A549 (cell line): ENCODE data around the gene UST. TPM values are rescaled to one million over a fixed set of nuclear protein-coding genes. Genes with fewer than 3 reads are reported as not detected.

ENCODE experiments used
- ATAC-seq, 2 experiments: fragments of 200-7000 bp in 1 of 2; fragments of >200 bp in 1 of 2; cut with Nextera tagmentation in 1 of 2; cut with Tn5 transposase in 1 of 2; 3 replicates each; pipeline versions ENCODE4 v1.8.0 to v1.9.1; 2018 to 2020; ENCODE audit warnings: mild to moderate bottlenecking in 1 of 2, moderate library complexity in 1 of 2
- CTCF ChIA-PET: fragments of 300-600 bp; sonication (Branson Sonifier 250); formaldehyde crosslinking; extraction: SDS; loops from one replicate; lab custom pipeline; 2021; ENCODE audit warnings: antibody characterized with exemption, inconsistent platforms; lab: Yijun Ruan, JAX
- POLR2A ChIA-PET: fragments of 350-600 bp; formaldehyde crosslinking; extraction: SDS; loops from one replicate; lab custom pipeline; 2021; ENCODE audit warnings: antibody characterized with exemption, inconsistent platforms; lab: Yijun Ruan, JAX
- DNase-seq, 2 experiments: peaks; one replicate each; pipeline versions ENCODE4 v3.0.0 to v3.0.0-alpha.2; 2011 to 2016; ENCODE audit warnings: low read depth in 1 of 2, low spot score in 1 of 2
- FAIRE-seq: peaks from 2 replicates; lab custom pipeline; 2011; peaks lifted over from hg19 to GRCh38; lab: Jason Lieb, UNC
- H3K27ac ChIP-seq, 2 experiments: fragments of >200 bp; sonication (Bioruptor Twin); formaldehyde crosslinking; 3 replicates each; pipeline ENCODE4 v1.5.1; 2016 to 2017
- H3K4me1 ChIP-seq: fragments of >200 bp; sonication (Bioruptor Twin); formaldehyde crosslinking; 3 replicates; pipeline ENCODE4 v1.6.1; 2016
- H3K4me2 ChIP-seq: fragments of >200 bp; sonication (Bioruptor Twin); formaldehyde crosslinking; 3 replicates; pipeline ENCODE4 v1.6.1; 2016
- H3K4me3 ChIP-seq: fragments of >200 bp; sonication (Bioruptor Twin); formaldehyde crosslinking; 3 replicates; pipeline ENCODE4 v1.5.1; 2016
- H3K9me3 ChIP-seq: fragments of >200 bp; sonication (Bioruptor Twin); formaldehyde crosslinking; 3 replicates; pipeline ENCODE4 v1.6.1; 2016
- CBX2 ChIP-seq: fragments of 200-600 bp; sonication (generic); IDR thresholded peaks from 2 replicates; pipeline ENCODE4 v1.6.1; 2016; ENCODE audit warnings: low read depth, mild to moderate bottlenecking, borderline replicate concordance
- CEBPB ChIP-seq, 2 experiments: fragments of >200 bp in 1 of 2; sonication (Bioruptor Twin) in 1 of 2; formaldehyde crosslinking in 1 of 2; IDR thresholded peaks; 2 replicates each; pipeline ENCODE4 v1.6.1; 2012 to 2016
- CHD2 ChIP-seq: fragments of 150-350 bp; IDR thresholded peaks from 2 replicates; pipeline ENCODE4 v1.6.1; 2014; ENCODE audit warnings: low read length; ENCODE audit not compliant: partially characterized antibody
- EHMT2 ChIP-seq: fragments of 200-600 bp; sonication (generic); IDR thresholded peaks from 2 replicates; pipeline ENCODE4 v1.6.1; 2016; ENCODE audit warnings: antibody characterized with exemption, low read depth, mild to moderate bottlenecking, moderate library complexity
- ELK1 ChIP-seq: fragments of 150-350 bp; IDR thresholded peaks from 2 replicates; pipeline ENCODE4 v1.6.1; 2014; ENCODE audit warnings: low read depth, mild to moderate bottlenecking, low read length
- ESRRA ChIP-seq: fragments of 150-350 bp; IDR thresholded peaks from 2 replicates; pipeline ENCODE4 v1.6.1; 2014; ENCODE audit warnings: mild to moderate bottlenecking, low read length, borderline replicate concordance
- FOSB ChIP-seq: fragments of 250-450 bp; sonication (Bioruptor Pico); IDR thresholded peaks from 2 replicates; pipeline ENCODE4 v1.5.0; 2020; ENCODE audit warnings: mild to moderate bottlenecking, moderate library complexity
- GATA3 ChIP-seq: IDR thresholded peaks from 2 replicates; pipeline ENCODE4 v1.6.1; 2012; ENCODE audit warnings: borderline replicate concordance
- HES2 ChIP-seq: fragments of >200 bp; sonication (Bioruptor Twin); formaldehyde crosslinking; IDR thresholded peaks from 2 replicates; pipeline ENCODE4 v1.6.1; 2016
- JUNB ChIP-seq: fragments of >200 bp; sonication (Bioruptor Twin); formaldehyde crosslinking; IDR thresholded peaks from 2 replicates; pipeline ENCODE4 v1.6.1; 2016
- MAFK ChIP-seq: fragments of 450-650 bp; IDR thresholded peaks from 2 replicates; pipeline ENCODE4 v1.6.1; 2014; ENCODE audit not compliant: partially characterized antibody
- NFE2L2 ChIP-seq: fragments of 150-350 bp; conservative IDR thresholded peaks from 2 replicates; pipeline ENCODE4 v1.6.1; 2014; ENCODE audit warnings: low read length
- NPAS2 ChIP-seq: fragments of 250-450 bp; sonication (Bioruptor Pico); IDR thresholded peaks from 2 replicates; pipeline ENCODE4 v1.8.0; 2022; ENCODE audit warnings: mild to moderate bottlenecking, moderate library complexity, borderline replicate concordance
- PBX3 ChIP-seq: IDR thresholded peaks from 2 replicates; pipeline ENCODE4 v1.6.1; 2012
- POLR2AphosphoS2 ChIP-seq: conservative IDR thresholded peaks from 2 replicates; pipeline ENCODE4 v1.6.1; 2012; ENCODE audit warnings: low read length, improper control_type of control experiment, inconsistent platforms
- RAD21 ChIP-seq, 2 experiments: fragments of >200 bp in 1 of 2; sonication (Bioruptor Twin) in 1 of 2; formaldehyde crosslinking in 1 of 2; IDR thresholded peaks in 1 of 2; conservative IDR thresholded peaks in 1 of 2; 2 replicates in 1 of 2; 3 replicates in 1 of 2; pipeline ENCODE4 v1.6.1; 2012 to 2018; ENCODE audit warnings: inconsistent platforms in 1 of 2
- RNF2 ChIP-seq: fragments of 200-600 bp; sonication (generic); IDR thresholded peaks from 2 replicates; pipeline ENCODE4 v1.6.1; 2016; ENCODE audit warnings: low read depth, mild to moderate bottlenecking, antibody characterized with exemption, moderate library complexity, borderline replicate concordance
- TP53 ChIP-seq: fragments of 250-450 bp; sonication (Bioruptor Pico); IDR thresholded peaks from 2 replicates; pipeline ENCODE4 v1.5.0; 2021; ENCODE audit warnings: mild to moderate bottlenecking, moderate library complexity
- ZFP36 ChIP-seq: fragments of 450-650 bp; IDR thresholded peaks from 2 replicates; pipeline ENCODE4 v1.6.1; 2014; ENCODE audit warnings: borderline replicate concordance; ENCODE audit not compliant: partially characterized antibody
- ZNF302 ChIP-seq: fragments of 250-450 bp; sonication (Bioruptor Pico); IDR thresholded peaks from 2 replicates; pipeline ENCODE4 v1.9.0; 2021; ENCODE audit warnings: inconsistent platforms, mild to moderate bottlenecking, moderate library complexity
- WGBS: methylation state at CpG from one replicate; pipeline ENCODE4 v1.1.6; 2017; ENCODE audit errors: missing lambda C conversion rate; 5-methylcytosine and 5-hydroxymethylcytosine counted together
- polyA plus RNA-seq, 4 experiments: library from polyadenylated mRNA; depleted of rRNA in 3 of 4; stranded (reverse); fragments of >200 nt; fragmentation: RNase III in 1 of 4; extraction: RNeasy Plus Mini Kit Qiagen cat#74134 plus additional on column Dnase treatment in 1 of 4; gene quantifications; 2 replicates in 3 of 4; 3 replicates in 1 of 4; pipeline ENCODE4 v1.2.3, GENCODE V29; 2011 to 2017

UST gene
- polyA plus RNA-seq, 2 of the 4 experiments (the other 2 are of a cell fraction), result 0.54 to 1.7 TPM

- ChIA-PET POLR2A (no interaction called here), CTCF (no interaction called here)
- TF ChIP-seq NFE2L2 (no peak), JUNB (no peak), MAFK (no peak), CEBPB (IDR thresholded peaks at IDR 0.05) (no peak), FOSB (CRISPR knock-in tag) (no peak), ELK1 (no peak), NPAS2 (CRISPR knock-in tag) (no peak), EHMT2 (no peak), CBX2 (no peak), PBX3 (no peak)
- TF ChIP-seq, all 56 proteins: peak for 0
- WGBS, result 0% methylated on average over 1 of the region's 1 CpG
- no peak for ATAC-seq
- Histone ChIP-seq H3K4me2 (no peak overlapping the region), H3K27ac (no peak overlapping the region), H3K4me3 (no peak overlapping the region), H3K4me1 (no peaks in the 10 kb centered on the region), H3K9me3 (no peaks in the 10 kb centered on the region; the same call in 2 of the 3 replicates)
- no peak for FAIRE-seq
- no peak for DNase-seq
Observed at GRCh38 chr6:148723484-148723883, 23.3 kb upstream of the UST start.

GRCh38 chr6:148724428-148724827, 22.4 kb upstream of the UST start:
- ChIA-PET POLR2A (no interaction called here), CTCF (no interaction called here)
- no peak for FAIRE-seq
- no peak for DNase-seq
- H3K4me3 ChIP-seq, result no peak overlapping the region
- TF ChIP-seq NFE2L2 (no peak), ZNF302 (CRISPR knock-in tag) (no peak), TP53 (CRISPR knock-in tag) (no peak), HES2 (no peak), RAD21 (conservative IDR thresholded peaks at IDR 0.05 in 1 of 2, IDR thresholded peaks at IDR 0.05 in 1 of 2) (no peak), CHD2 (no peak), ESRRA (no peak), PBX3 (no peak), ZFP36 (no peak)
- TF ChIP-seq, all 56 proteins: peak for 0
- Histone ChIP-seq H3K4me1 (no peaks in the 10 kb centered on the region), H3K9me3 (no peaks in the 10 kb centered on the region; the same call in 2 of the 3 replicates), H3K27ac (no peak overlapping the region), H3K4me2 (no peak overlapping the region)
- no peak for ATAC-seq

- DNase-seq (no peak), ATAC-seq (no peak), FAIRE-seq (no peak)
- WGBS, result 19% methylated on average over 1 of the region's 1 CpG
- Histone ChIP-seq H3K9me3 (no peaks in the 10 kb centered on the region; the same call in 2 of the 3 replicates), H3K4me2 (no peak overlapping the region), H3K4me1 (no peaks in the 10 kb centered on the region), H3K4me3 (no peak overlapping the region), H3K27ac (no peak overlapping the region)
- ChIA-PET POLR2A (no interaction called here), CTCF (no interaction called here)
- TF ChIP-seq RNF2, result no peak
- no peak for TF ChIP-seq GATA3
- TF ChIP-seq CHD2, result no peak
- TF ChIP-seq POLR2AphosphoS2, result no peak
Observed at GRCh38 chr6:148727104-148727503, 19.7 kb upstream of the UST start.
